Hypothalamus (tissue), 51 donors: ENCODE data around the gene TUBB2A.
"Not testable (repeated sequence)": the region's sequence is repeated elsewhere in the genome, so short reads cannot be mapped to it uniquely, and the experiment has no call there.

ENCODE experiments used
- DNase-seq, 51 donors: peaks; one replicate each; lab custom pipeline; 2025; lab: John Stamatoyannopoulos, UW

Gene TUBB2A

DNA sequence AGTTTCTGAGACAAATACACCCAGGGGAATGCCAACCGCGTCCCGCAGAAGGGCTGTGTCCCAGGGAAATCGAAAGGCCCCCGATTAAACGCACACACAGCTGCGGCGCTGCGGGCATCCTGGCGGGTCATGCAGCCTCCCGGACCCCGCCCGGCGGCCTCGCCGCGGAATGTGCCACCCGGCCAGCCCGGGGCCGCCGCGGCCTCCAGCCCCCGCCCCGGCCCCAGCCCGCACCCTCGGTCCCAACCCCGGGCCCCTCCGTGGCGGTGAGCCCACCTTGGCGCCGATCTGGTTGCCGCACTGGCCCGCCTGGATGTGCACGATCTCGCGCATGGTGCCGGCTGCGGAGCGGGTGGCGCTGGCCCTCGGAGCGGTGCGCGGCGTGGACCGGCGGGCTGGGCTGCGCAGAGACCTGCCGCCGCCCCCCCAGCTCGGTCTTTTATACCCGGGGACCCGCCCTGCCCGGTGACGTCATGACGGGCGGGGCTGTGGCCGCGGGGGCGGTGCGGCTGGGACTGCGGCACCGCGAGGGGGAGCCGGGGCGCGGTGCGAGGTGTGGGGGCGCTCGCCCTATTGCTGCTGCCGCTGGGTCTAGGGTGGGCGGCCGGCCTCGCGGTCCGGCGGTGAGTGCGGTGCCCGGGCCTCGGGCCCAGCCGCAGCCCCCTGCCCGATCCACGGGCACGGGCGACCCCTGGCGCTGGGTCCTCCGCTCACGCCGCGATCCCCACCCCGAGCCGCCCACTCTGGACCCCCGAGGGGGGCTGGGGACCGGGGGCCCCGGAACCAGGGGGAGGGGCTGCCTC, at the start of gene TUBB2A:
Gene TUBB2A (minus strand): TSS at position 414 of the 803 bp plus-strand sequence. CDS start 81 bp downstream, at position 333.
- DNase-seq = peak in 49 of 51 donors; percentile 20 to 89 (median 73)

DNA sequence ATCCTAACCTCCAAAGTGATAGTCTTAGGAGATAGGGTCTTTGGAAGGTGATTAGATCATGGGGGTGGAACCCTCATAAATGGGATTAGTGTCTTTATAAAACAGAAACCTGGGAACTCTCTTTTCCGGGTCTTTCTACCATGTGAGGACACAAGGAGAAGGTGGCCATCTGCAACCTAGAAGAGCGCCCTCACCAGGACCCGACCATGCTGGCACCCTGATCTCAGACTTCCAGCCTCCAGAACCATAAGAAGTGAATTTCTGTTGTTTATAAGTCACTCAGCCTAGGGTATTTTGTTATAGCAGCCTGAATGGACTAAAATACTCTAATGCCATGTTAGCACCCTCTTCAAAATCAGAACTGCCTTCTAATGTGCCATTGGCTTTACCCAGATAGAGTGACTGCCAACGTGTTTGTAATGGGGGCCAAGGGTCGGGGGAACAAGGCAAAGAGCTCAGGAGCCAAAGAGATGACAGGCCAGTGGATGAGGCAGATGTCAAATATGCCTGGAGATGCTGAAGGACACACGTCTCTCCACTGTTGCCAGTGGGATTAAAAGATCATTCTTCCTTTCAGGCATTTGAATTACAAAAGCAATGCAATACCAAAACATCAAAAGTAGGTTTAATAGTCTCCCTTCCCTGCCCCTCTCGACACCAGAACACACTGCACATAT, 49.1 kb upstream of the TUBB2A start:
- no peak for DNase-seq

DNA sequence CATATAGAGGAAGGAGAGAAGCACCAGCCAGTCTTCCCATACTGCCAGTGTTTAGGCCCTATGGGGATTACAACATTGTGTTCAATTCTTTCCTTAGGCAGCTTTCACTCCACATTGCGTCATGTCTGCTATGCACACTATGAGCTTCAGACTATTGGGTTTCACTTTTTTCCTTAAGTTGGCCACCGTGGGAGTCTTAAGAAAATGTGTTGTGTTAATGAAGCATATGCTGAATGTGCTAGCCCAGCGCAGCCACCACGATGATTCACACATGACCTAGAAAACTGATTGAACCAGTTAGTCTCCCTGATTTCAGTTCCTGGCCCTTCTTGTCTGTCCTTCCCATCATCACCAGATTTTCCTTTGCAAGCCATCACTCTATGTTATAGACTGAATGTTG, 48.6 kb upstream of the TUBB2A start:
- DNase-seq = no peak

DNA sequence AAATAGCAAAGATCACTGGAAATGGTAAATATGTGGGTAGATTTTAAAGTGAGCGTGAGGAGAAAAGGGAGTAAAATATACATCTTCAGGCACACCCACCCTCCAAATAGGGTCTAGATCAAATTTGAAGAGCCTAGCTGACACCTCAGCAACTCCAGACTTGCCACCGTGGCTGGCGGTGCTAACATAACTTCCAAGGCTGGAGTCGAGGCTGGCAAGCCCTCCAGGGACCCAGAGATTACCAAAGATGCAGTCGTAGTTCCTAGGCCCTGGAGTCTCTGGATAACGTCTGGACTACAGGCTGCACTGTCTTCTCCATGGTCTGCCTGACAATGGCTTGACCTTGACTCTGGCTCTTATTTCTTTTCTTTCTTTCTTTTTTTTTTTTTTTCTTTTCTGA, 47.6 kb upstream of the TUBB2A start:
- DNase-seq = no peak

DNA sequence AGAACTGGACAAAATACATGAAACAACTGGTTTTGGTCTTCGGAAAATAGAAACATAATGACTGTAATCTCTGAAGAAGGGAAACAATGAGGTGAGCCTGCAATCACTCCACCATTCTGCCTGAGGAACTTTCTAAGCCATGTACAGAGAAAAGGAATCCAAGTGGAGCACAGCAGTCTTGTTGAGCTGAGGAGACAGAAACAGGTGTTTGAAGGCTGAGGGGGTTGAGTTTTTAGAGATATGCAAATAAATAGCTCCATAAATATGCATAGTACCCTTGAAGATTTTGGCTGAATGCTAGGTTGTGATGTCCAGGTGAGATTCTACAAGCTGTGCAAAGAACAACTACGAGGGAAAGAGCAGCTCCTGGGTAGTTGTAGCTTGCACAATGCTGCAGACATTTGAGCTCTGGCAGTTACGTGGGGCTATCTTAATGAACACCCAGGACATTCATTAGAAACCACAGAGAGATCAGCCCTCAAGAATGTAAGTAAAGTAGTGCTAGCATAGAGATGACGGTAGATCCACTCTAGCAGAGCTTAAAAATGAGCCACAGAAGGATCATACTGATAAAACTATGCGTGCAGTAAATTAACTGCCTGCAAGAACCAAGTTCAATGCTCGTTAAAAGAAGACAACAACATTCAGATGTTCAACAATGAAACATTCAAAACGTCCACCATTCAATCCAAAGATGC, 45.8 kb upstream of the TUBB2A start:
- DNase-seq = no peak

DNA sequence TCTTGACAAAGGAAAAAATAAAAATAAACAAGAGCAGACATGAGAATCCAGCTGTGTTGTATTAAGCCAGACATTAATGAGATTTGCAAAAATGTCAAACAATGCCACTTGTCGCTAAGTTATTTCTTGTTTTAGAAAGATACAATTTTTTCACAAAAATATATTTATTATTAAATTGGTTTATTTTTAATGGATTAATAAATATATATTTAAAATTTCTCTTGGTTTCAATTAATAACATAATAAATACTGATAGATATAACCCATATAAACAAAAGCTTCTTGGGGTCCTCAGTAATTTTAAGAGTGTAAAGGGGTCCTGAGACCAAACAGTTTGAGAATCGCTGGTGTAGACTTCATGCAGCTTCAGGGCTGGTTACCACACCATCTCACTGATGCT, 44.0 kb upstream of the TUBB2A start:
- no peak for DNase-seq

DNA sequence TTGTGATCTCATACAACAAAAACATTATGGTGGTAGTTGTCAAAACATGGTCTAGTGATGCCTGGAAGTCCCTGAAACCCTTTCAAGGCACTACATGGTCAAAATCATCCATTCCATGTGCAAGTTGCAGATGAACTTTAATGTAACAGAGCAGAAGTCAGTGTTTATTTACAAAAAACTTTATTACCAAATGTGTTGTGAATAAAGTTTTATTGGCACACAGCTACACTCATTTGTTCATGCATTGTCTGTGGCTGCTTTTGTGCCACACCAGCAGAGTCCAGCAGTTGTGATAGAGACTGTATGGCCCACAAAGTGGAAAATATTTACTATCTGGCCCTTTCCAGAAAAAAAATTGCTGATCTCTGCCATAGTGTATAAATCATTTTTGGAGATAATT, 43.3 kb upstream of the TUBB2A start:
- DNase-seq = no peak

DNA sequence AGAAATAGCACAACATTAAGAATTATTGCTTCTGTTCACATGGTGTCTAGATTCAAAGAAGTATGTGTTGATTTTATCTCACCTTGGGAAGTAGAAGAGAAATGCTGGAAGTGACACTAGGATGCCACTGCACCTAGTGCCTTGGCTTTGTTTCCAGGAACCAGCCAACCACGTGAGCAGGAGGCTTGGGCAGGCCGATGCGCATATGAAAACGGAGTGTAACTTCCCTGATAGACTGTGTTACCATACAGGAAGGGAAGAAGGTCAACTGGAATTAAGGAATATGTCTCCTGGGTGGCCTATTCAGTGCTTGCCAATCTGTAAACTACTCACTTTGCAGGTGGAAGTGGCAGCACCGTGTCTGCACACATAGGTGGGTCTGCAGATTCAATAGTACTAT, 42.0 kb upstream of the TUBB2A start:
- DNase-seq = no peak

DNA sequence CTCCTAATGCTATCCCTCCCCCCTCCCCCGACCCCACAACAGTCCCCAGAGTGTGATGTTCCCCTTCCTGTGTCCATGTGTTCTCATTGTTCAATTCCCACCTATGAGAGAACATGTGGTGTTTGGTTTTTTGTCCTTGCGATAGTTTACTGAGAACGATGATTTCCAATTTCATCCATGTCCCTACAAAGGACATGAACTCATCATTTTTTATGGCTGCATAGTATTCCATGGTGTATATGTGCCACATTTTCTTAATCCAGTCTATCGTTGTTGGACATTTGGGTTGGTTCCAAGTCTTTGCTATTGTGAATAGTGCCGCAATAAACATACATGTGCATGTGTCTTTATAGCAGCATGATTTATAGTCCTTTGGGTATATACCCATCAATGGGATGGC, 40.4 kb upstream of the TUBB2A start:
- not testable (repeated sequence) for DNase-seq

DNA sequence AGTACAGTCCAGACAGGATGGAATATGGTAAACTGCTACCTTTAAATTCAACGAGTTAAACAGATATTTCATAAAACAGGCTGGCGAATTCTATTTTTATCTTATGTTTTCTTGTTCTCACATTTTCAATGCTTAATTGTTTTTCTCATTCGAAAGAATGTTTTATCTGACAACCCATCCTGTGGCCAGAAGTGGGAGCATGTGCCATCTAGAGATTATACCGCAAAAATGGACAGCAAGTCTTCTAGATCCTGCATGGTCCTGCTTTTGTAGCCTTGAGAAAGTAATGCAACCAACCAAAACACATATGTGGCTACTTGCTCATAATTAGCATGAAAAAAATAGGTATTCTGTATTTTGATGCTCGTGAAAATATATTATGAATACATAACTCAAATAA, 39.4 kb upstream of the TUBB2A start:
- DNase-seq = no peak

DNA sequence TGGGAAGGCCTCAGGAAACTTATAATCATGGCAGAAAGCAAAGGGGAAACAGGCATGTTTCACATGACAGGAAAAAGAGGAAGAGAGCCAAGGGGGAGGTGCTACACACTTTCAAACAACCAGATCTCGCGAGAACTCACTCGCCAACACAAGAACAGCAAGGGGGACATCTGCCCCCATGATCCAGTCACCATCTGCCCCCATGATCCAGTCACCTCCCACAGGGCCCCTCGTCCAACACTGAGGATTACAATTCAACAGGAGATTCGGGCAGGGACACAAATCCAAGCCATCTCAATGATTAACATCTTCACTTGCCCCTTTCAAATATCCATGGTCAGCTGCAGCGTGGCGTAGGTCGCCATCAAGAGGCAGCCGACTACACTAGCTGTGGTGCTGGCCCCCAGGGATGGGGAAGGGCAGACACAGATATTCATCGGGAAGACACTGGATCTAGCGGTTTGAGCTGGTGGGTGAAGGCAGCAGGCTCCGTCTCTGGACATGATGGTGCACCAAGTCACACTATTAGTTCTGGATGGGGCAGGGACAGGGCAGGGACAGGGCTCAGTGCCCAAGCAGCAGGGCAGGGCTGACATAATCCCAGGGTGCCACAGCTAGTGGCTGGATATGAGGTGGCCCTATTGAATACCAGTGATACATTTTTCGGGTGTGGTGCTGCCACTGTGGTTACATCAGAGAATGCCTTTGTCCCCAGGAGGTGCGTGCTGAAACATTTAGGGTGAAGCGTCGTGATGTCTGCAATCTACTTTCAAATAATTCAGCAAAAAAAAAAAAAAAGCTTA, 38.6 kb upstream of the TUBB2A start:
- DNase-seq = peak in 33 of 51 donors; percentile 9 to 69 (median 39)

DNA sequence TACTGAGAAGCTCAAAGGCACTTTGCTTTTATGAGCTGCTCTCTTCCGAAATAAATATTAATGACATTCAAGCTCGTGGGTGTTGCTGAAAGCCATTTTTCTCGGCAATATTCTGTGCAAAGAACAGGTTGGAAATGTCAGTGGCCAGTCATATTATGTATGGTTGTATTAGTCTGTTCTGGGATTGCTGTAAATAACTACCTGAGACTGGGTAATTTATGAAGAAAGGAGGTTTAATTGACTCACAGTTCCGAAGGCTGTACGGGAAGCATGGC, 38.0 kb upstream of the TUBB2A start:
- no peak for DNase-seq

DNA sequence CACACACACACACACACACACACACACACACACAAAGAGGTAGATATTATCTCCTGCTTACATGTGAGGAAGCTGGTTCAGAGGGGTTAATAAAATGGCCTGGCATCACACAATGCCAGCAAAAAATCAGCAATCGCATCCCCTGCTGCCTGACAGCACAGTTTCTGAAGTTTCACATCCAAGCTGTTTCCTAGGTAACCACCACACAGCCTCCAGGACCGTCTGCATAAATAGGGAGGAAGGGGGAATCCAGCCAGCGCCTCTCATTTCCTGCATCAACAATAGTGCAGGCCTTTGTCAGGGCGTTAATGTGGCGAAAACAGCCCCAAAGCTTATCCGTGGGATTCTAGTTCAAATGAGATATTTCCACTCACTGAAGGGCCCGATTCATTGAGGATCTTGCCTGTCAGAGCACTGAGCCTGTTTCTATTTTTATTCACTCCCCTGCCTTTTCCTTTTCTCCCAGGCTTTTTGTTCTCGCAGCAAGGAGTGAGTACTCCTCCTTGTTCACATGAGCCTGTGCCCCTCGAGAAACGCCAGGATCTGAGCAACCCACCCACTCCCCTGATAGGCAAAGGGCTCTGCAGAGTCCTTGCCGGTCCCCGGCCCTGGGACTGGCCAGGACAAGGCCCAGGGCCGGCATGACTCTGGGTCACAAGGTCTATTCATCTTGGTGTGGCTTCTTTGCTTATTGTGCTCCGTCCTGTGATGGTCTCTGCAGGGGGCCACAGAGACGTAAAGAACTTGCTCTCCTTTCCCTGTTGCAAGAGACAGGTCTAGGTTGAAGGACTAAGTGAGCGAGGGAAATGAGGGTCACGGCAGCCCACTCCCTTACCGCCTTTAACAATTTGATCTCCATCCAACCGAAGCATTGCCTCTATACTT, 37.4 kb upstream of the TUBB2A start:
- DNase-seq = peak in 44 of 51 donors; percentile 11 to 90 (median 63)

DNA sequence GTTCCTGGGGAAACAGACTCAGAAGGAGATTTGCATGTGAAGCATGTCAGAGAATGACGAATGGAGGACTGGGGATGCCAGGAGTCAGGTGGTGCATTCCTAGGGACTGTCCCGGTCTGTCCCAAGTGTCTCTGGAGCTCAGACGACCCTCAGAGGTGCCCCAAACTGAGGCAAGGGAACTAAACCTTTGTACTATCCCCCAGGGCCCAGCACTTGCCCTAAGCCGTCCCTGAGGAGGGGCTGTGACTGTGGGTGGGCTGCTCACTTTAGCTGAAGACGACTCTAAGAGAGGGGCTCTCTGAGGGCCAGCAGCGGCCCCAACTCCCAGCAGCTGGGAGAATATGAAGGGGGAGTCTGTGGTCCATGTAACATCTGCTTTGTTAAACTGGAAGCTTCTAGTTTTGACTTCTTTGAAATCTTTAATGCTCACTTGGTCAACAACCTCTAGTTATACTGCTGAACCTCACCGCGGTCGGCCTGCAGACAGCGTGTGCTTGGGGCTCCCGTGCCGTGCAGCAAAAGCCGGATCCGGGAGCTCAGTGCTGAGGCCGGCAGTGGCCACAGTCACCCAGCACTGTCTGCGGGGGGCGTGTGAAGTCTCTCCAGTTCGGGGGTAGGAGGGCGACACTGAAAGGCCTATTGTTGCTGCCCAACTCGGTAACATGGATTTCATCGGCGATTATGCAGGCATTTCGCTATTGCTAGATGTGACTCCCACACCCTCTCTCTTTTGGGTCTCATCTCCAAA, 35.9 kb upstream of the TUBB2A start:
- DNase-seq = peak in 15 of 51 donors; percentile 6 to 72 (median 17)

DNA sequence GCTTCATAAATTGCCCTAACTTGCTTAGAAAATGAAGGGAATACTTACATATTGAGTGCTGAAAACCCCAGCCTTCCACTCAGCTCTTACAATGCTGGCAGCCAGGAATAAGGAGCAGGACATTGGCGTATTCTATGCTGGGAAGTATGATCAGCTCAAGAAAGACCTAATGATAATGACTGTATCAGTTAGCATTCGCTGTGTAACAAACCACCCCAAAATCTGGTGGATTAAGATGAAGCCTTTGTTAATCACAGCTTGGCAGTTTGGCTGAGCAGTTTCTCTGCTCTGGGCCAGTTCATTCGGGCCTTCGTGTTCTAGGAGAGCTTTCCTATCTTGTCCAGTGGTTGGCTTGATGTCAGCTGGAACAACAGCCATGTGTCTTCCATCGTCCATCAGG, 33.4 kb upstream of the TUBB2A start:
- DNase-seq = no peak

DNA sequence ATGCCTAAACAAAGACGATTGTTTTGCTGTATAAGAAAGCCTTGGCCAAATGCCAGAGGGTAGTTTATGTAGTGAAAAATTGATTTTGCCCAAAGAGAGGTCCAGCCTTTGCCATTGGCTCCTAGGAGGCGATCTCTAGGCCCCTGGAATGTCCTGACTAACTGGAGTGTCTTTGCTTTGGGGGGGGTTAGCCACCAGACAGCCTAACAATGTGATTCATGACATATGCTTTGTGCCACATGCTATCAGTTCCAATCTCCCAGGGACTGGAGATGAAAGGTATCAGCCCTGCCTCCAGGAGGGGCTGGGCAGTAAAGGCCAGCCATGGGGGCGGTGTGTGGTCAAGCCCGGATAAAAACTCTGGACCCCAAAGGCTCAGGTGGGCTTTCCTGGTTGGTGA, 32.7 kb upstream of the TUBB2A start:
- no peak for DNase-seq

DNA sequence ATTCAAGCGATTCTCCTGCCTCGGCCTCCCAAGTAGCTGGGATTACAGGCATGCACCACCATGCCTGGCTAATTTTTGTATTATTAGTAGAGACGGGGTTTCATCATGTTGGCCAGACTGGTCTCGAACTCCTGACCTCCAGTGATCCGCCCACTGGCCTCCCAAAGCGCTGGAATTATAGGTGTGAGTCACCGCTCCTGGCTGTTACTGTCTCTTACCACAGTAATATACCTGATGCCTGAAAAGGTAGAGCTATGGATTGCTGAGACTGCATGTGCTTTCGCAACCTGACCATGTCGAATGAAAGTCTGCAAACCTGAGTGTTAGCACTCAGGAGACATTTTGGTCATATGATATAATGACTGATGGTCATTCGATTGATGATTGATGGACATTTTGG, 31.8 kb upstream of the TUBB2A start:
- not testable (repeated sequence) for DNase-seq

DNA sequence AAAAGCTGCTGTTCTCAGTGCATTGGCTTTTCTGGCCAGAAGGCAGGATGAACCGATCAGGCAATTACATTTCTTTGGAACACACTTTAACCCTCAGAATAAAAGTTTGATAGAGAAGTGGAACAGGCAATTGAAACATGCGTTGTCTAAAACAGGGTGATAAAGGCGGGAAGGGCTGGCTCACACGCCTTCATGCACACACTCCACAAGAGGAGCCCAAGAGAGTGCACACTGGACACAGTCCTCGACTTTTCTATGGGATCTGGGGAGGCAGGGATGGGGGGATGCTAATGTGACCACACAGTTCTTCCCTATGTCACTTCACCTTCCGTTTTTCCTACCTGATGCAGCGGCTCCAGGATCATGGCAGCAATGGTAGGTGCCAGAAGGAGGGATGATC, 30.9 kb upstream of the TUBB2A start:
- DNase-seq = no peak

DNA sequence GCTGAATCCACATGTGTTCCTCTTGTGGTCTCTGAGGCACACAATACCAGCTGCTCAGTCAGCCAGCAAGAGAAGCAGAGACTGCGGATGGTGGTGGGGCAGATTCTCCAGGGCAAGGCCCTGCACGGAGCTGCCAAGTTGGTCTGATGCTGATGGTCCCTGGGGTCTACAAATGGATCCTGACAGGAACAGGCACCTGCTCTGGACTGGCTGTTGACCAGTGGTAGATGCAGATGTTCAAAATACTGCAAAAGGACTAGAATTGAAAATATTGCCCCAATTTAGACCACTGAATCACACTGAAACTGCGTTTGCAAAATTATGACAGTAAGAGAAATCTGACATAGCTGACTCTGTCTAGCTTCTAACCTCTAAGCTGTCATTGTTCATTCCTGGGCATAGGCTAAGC, 29.6 kb upstream of the TUBB2A start:
- DNase-seq = no peak
